Stimulated activated CD8-positive, alpha-beta memory T cell treated with anti-CD3 and anti-CD28 coated beads, Interleukin-15, amount 100 ng/mL, for 24 hours (primary cell): ENCODE results near the gene CLGN.
A peak's percentile ranks its signal among the peaks of the same experiment; 100 is the strongest.

Experiments used
- DNase-seq: peaks from one replicate; pipeline ENCODE4 v3.0.0-alpha.2; 2020; ENCODE audit warnings: low read depth

Gene CLGN

DNA sequence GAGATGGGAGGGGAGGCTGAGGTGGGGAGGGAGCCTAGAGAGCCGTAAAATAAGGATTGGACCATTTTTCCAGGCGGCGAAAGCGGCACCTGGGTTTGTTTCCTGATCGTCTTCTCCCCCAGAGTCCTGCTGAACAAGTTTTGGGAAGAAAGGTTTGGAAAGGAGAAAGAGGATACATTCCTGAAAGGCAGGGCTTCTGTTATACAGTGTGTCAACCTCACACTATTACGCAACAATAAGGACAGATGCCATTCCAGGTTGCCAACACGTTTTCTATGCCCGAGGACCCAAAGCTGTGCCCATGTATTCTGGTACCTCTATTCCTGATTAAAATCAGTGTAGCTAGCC is 53.3 kb downstream of the CLGN start:
- DNase-seq: no peak

- peak; percentile 81 for DNase-seq
Measured at GRCh38 chr4:140373328-140374129, 53.9 kb downstream of the CLGN start, which contains the start of gene SCOC. Gene SCOC (plus strand): TSS chr4:140373646. CDS start chr4:140379171, 5,525 bp downstream.

GRCh38 chr4:140372751-140373327 is 54.6 kb downstream of the CLGN start:
- no peak for DNase-seq

GRCh38 chr4:140368686-140369085 is 58.8 kb downstream of the CLGN start:
- no peak for DNase-seq

DNA sequence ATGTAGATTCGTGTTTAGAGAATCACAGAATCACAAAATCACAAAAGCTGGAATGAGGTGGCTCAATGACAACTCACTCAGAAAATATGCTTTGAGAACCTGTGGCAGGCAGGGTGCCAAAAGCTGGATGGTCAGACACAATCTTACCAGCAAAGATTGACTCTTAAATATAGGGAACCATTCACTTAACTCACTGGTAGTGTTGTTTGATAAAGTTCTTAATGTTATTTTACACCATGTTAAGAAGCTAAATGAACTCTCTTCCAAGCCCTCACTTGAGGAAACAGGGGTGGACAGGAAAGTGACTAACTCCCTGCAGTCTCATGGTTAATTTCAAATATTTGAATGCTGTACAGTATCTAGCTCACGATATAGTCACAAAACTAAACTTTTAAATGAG is 59.7 kb downstream of the CLGN start:
- no peak for DNase-seq

DNA sequence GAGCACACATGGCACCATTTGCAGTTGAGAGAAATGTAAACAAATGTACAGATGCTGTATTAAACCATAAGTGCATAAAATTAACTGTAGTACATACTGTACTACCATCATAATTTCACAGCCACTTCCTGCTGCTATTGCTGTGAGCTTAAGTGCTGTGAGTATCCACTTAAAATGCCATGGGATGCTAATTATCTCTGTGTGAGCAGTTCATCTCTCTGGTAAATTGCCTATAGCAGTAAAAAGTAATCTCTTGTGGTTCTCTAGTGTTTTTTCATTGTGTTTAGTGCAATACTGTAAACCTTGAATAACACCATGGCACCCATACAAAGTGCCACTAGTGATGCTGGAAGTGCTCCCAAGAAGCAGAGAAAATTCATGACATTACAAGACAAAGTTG is 63.9 kb downstream of the CLGN start:
- DNase-seq: no peak

DNA sequence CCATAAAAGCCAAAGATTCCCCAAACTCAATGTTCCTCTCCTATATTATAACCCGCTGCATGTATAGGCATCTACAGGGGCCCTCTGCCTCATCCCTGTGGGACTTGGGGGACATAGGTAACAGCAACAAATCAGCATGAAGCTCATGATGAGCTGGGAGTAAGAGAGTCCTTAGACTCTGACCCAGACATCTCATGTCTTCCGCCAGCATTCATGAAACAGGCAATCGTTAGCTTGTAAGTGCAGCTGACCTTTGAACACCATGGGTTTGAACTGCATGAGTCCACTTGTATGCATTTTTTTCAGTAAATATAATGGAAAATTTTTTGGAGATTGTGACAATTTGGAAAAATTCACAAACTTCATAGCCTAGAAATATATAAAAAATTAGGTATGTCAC is 64.4 kb downstream of the CLGN start:
- DNase-seq: no peak

GRCh38 chr4:140361099-140361498 is 66.3 kb downstream of the CLGN start:
- DNase-seq: no peak

DNA sequence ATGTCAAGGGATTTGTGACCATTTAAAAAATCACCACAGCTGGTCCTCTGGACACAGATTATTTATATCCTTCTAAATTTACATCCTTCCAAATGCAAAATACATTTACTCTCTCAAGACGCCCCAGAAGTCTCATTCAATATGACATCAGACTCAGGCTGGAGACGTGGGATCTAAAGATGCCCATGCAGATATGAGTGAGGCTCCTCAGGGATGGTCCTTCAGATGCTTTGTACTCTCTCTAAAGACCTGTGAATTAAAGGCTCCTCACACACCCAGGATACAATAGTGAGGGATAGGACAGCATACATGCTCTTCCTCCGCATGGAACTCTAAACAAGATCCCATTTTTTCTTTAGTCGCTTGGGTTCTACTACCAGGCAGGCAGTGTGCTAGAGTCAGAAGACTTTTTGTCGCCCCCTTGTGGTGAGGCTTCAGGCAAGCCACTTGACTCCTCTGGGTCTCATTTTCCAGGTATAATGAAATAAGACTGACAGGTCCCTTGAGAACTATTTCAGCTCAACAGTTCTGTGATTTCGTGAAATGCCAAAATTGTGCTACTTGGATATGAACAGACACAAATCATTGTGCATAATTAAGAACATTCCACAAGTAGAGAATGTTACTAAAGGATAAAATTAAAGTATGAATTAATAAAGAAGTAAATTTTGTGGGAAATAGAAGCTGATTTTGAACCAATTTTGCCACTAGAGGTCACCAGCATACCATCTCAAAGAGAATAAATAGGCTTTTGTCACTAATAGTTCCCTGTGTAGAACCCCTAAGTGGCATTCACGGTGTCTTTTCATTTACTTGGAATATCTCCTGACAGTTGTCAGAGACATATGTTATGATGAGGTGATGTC is 67.7 kb downstream of the CLGN start:
- peak; percentile 30 for DNase-seq

- no peak for DNase-seq
Measured at GRCh38 chr4:140358281-140358680, 69.2 kb downstream of the CLGN start.

DNA sequence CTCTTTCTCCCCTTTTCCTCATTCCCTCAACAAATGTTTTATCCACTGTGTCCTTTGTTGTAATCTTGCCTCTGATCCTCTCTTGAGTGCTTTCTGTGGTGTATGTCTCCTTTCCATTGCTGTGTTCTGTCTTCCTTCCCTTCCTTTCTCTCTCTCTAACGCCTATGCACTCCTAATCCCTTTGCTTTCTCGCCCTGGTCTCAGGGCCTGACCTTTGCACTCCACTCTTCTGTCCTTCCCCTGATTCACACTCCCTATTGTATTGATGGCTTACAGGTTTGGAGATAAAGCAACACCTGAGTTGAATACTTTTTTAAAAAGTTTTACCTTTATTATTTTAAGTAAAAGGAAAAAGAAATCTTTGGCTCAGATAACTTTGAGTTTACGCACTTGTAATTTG is 69.6 kb downstream of the CLGN start:
- no peak for DNase-seq

- no peak for DNase-seq
Measured at GRCh38 chr4:140355288-140355687, 72.2 kb downstream of the CLGN start.

DNA sequence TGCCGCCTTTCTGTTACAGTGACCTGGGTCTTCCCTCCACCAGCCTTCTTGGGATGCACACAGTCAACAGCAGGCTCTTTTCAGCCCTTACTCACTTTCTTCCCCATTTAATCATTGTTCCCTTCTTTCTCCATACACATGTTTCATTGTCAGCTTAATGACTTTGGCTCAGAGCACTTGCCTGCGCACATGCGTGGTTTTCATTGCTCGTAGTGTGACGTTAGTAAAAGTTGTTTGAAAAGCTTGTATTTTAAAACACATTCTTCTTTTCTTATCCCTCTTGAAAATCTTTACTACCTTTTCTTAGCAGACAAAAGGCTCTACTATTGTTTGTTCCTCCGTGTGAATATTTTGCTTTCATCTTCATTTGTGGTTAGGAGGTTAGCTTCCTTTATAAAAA is 73.7 kb downstream of the CLGN start:
- no peak for DNase-seq

GRCh38 chr4:140351093-140352075 is 76.1 kb downstream of the CLGN start:
- DNase-seq: no peak

- DNase-seq: no peak
Measured at GRCh38 chr4:140349816-140350215, 77.6 kb downstream of the CLGN start.

DNA sequence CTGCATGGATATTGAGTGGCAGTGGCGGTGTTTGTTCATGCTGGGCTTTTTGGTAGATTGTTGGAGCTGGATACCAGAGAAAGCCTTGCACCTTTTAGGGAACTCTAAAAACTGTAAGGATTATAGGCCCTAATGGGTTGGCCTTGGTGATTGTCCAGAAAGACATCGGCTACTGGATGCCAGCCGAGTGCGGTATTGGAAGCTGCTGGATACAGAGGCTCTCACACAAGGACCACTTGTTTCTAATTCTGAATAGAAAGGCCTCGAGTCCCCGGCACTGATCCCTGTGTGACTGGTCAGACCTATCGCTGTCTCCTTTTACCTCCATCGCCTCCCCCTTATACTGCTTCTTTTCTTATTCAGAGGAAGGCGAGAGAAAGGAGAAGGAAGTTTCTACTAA is 81.3 kb downstream of the CLGN start:
- DNase-seq: no peak

DNA sequence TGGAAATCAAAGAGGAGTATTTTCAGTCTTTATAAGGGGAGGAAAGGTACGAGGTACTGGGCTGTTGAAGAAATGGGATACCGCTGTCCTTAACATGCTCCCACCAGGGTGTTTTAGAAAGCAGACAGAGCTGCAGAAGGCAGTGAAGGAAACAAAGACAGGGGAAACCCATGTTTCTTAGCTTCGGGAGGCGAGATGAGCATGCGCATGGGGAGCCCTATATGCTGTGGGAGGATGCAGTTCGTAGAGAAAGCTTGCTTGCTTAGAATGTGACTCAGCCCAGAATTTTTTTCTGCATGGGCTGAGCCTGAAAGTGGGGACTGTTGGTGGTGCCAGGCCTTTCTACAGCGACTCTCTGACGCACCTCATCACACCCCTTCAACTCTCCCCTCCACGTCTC is 82.8 kb downstream of the CLGN start:
- no peak for DNase-seq

DNA sequence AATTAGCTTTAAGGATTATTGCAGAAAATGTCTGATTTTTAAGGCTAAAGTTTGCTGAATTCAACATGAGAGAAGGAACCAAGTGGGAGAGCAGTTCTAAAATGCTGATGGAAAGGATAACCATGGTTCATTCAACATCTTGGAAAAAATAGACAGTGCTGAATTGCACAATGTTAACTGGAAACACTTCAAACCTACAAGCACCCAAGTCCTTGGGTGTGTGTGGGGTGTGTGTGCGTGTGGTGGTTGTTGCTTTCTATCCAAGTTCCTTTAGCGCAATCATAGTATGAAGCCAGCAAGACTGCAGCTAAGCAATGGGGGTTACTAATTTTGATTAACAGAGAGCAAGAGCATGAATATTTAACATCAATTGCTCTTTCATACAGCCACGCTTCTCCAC is 83.3 kb downstream of the CLGN start:
- DNase-seq: no peak

- no peak for DNase-seq
Measured at GRCh38 chr4:140343303-140343702, 84.1 kb downstream of the CLGN start.

GRCh38 chr4:140342620-140343019 is 84.8 kb downstream of the CLGN start:
- no peak for DNase-seq
